Measurements from ENCODE around the gene FXR2. TPM values are rescaled to one million over a fixed set of nuclear protein-coding genes. Genes with fewer than 3 reads are reported as not detected.

Gene FXR2
- total and polyA plus RNA-seq, 2 donors (not counting 1 experiment from before 2014, with no cell fraction given), result 22.0 to 46.6 TPM

DNA sequence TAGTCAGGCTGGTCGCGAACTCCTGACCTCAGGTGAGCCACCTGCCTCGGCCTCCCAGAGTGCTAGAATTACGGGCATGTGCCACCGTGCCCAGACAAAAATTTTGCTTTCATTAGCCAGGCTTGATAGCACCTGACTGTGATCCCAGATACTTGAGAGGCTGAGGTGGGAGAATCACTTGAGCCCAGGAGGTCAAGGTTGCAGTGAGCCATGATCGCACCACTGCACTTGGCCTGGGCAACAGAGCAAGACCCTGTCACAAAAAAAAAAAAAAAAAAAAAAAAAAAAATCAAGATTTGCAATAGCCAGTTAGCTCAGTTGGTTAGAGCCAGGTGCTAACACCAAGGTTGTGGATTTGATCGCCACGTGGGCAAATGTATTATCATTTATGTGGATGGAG lies 6.1 kb upstream of the FXR2 start:
- no peak for TF ChIP-seq EZH2 (IDR thresholded peaks at IDR 0.05; ENCODE audit: low read length, missing control alignments)
- TF ChIP-seq, protein P1, sequence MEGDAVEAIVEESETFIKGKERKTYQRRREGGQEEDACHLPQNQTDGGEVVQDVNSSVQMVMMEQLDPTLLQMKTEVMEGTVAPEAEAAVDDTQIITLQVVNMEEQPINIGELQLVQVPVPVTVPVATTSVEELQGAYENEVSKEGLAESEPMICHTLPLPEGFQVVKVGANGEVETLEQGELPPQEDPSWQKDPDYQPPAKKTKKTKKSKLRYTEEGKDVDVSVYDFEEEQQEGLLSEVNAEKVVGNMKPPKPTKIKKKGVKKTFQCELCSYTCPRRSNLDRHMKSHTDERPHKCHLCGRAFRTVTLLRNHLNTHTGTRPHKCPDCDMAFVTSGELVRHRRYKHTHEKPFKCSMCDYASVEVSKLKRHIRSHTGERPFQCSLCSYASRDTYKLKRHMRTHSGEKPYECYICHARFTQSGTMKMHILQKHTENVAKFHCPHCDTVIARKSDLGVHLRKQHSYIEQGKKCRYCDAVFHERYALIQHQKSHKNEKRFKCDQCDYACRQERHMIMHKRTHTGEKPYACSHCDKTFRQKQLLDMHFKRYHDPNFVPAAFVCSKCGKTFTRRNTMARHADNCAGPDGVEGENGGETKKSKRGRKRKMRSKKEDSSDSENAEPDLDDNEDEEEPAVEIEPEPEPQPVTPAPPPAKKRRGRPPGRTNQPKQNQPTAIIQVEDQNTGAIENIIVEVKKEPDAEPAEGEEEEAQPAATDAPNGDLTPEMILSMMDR (conservative IDR thresholded peaks at IDR 0.05 in 1 of 2, IDR thresholded peaks at IDR 0.05 in 1 of 2; ENCODE audit: low read depth in 1 of 2, low read length in 2 of 2), result no peak
- no peak overlapping the region for H3K4me3 ChIP-seq (replicated peaks in 1 of 4; ENCODE audit: control extremely low read depth in 1 of 4, insufficient read depth in 1 of 4, low read depth in 3 of 4, low read length in 4 of 4)
- peaks cover 3% of the 10 kb centered on the region for H3K27me3 ChIP-seq (ENCODE audit: control insufficient read depth, insufficient read depth, low read length)
- H3K9ac ChIP-seq (ENCODE audit: insufficient read depth, low read length), result no peak overlapping the region
- no peak overlapping the region for H3K27ac ChIP-seq (ENCODE audit: insufficient read depth, low read length)
- H3K4me2 ChIP-seq (ENCODE audit: extremely low read depth, insufficient read depth, low read length), result no peak overlapping the region
- no peak overlapping the region for H2AFZ ChIP-seq (ENCODE audit: low read length)
- H3K36me3 ChIP-seq (ENCODE audit: control insufficient read depth, insufficient read depth, low read length), result no peaks in the 10 kb centered on the region
- H3K4me1 ChIP-seq (ENCODE audit: control insufficient read depth, extremely low read depth, insufficient read depth, low read length), result no peaks in the 10 kb centered on the region
- DNase-seq (ENCODE audit: low read depth in 2 of 2), result no peak
- H3K79me2 ChIP-seq (ENCODE audit: control insufficient read depth, insufficient read depth, low read length), result no peaks in the 10 kb centered on the region
- H4K20me1 ChIP-seq (ENCODE audit: control insufficient read depth, extremely low read depth, insufficient read depth, low read length), result no peaks in the 10 kb centered on the region
- H3K9me3 ChIP-seq (ENCODE audit: control insufficient read depth, insufficient read depth, low read depth, low read length), result no peaks in the 10 kb centered on the region

DNA sequence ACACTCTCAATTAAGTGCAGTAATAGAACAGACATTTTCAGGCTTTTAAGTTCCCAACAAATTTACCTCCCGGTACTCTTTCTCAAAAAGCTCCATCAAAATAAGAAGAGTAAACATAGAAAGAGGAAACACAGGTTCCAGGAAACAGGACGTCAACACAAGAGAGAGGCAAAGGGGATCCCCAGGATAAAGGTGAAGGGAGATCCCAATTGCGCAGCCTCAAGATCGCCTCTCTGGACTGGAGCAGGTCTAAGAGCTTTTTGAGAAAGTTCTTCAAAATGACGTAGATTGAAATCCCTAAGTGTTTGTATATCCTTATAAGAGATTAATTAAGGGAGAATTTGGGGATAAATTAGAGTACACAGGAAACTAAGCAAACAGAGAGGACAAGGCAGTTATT lies 3.9 kb upstream of the FXR2 start:
- H3K4me3 ChIP-seq (replicated peaks in 1 of 4; ENCODE audit: control extremely low read depth in 1 of 4, insufficient read depth in 1 of 4, low read depth in 3 of 4, low read length in 4 of 4), result no peak overlapping the region
- H3K4me2 ChIP-seq (ENCODE audit: extremely low read depth, insufficient read depth, low read length), result no peak overlapping the region
- H3K4me1 ChIP-seq (ENCODE audit: control insufficient read depth, extremely low read depth, insufficient read depth, low read length), result no peaks in the 10 kb centered on the region
- H3K36me3 ChIP-seq (ENCODE audit: control insufficient read depth, insufficient read depth, low read length), result no peaks in the 10 kb centered on the region
- H2AFZ ChIP-seq (ENCODE audit: low read length), result no peak overlapping the region
- H3K9ac ChIP-seq (ENCODE audit: insufficient read depth, low read length), result no peak overlapping the region
- peaks cover 3% of the 10 kb centered on the region for H3K27me3 ChIP-seq (ENCODE audit: control insufficient read depth, insufficient read depth, low read length)
- DNase-seq (ENCODE audit: low read depth in 2 of 2), result no peak
- no peaks in the 10 kb centered on the region for H3K9me3 ChIP-seq (ENCODE audit: control insufficient read depth, insufficient read depth, low read depth, low read length)
- no peaks in the 10 kb centered on the region for H4K20me1 ChIP-seq (ENCODE audit: control insufficient read depth, extremely low read depth, insufficient read depth, low read length)
- TF ChIP-seq EZH2 (IDR thresholded peaks at IDR 0.05; ENCODE audit: low read length, missing control alignments), result no peak
- TF ChIP-seq, protein P1 (conservative IDR thresholded peaks at IDR 0.05 in 1 of 2, IDR thresholded peaks at IDR 0.05 in 1 of 2; ENCODE audit: low read depth in 1 of 2, low read length in 2 of 2), result no peak
- H3K79me2 ChIP-seq (ENCODE audit: control insufficient read depth, insufficient read depth, low read length), result peaks cover 7% of the 10 kb centered on the region
- H3K27ac ChIP-seq (ENCODE audit: insufficient read depth, low read length), result no peak overlapping the region

DNA sequence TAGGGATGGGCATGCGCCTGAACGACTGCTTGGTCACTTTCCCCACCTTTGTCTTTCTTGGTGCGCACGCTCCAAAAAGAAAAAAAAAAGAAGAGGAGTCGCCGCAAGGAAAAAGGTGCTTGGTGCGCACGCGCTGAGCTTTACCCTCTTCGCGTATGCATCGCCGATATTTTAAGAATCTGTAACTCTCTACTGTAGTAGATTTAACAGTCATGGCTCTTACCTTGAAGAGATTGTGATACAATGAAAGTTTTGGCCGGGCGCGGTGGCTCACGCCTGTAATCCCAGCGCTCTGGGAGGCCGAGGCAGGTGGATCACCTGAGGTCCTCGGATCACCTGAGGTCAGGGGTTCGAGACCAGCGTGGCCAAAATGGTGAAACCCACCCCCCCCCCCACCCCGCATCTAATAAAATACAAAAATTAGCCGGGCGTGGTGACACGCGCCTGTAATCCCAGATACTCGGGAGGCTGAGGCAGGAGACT lies 609 bp upstream of the FXR2 start:
- H3K4me3 ChIP-seq (replicated peaks in 1 of 4; ENCODE audit: control extremely low read depth in 1 of 4, insufficient read depth in 1 of 4, low read depth in 3 of 4, low read length in 4 of 4), result peak overlapping the region; percentile 36 to 64 (median 50)
- no peaks in the 10 kb centered on the region for H3K36me3 ChIP-seq (ENCODE audit: control insufficient read depth, insufficient read depth, low read length)
- H3K79me2 ChIP-seq (ENCODE audit: control insufficient read depth, insufficient read depth, low read length), result peaks cover 39% of the 10 kb centered on the region
- TF ChIP-seq, protein P1 (conservative IDR thresholded peaks at IDR 0.05 in 1 of 2, IDR thresholded peaks at IDR 0.05 in 1 of 2; ENCODE audit: low read depth in 1 of 2, low read length in 2 of 2), result no peak
- TF ChIP-seq EZH2 (IDR thresholded peaks at IDR 0.05; ENCODE audit: low read length, missing control alignments), result no peak
- DNase-seq (ENCODE audit: low read depth in 2 of 2), result no peak
- peaks cover 5% of the 10 kb centered on the region for H3K4me1 ChIP-seq (ENCODE audit: control insufficient read depth, extremely low read depth, insufficient read depth, low read length)
- peak overlapping the region; percentile 75 for H3K4me2 ChIP-seq (ENCODE audit: extremely low read depth, insufficient read depth, low read length)
- H3K27me3 ChIP-seq (ENCODE audit: control insufficient read depth, insufficient read depth, low read length), result peaks cover 3% of the 10 kb centered on the region
- H3K27ac ChIP-seq (ENCODE audit: insufficient read depth, low read length), result peak overlapping the region; percentile 57
- H2AFZ ChIP-seq (ENCODE audit: low read length), result peak overlapping the region; percentile 55
- no peaks in the 10 kb centered on the region for H4K20me1 ChIP-seq (ENCODE audit: control insufficient read depth, extremely low read depth, insufficient read depth, low read length)
- no peaks in the 10 kb centered on the region for H3K9me3 ChIP-seq (ENCODE audit: control insufficient read depth, insufficient read depth, low read depth, low read length)
- no peak overlapping the region for H3K9ac ChIP-seq (ENCODE audit: insufficient read depth, low read length)
